Measurements from ENCODE around the gene GHRHR.

DNA sequence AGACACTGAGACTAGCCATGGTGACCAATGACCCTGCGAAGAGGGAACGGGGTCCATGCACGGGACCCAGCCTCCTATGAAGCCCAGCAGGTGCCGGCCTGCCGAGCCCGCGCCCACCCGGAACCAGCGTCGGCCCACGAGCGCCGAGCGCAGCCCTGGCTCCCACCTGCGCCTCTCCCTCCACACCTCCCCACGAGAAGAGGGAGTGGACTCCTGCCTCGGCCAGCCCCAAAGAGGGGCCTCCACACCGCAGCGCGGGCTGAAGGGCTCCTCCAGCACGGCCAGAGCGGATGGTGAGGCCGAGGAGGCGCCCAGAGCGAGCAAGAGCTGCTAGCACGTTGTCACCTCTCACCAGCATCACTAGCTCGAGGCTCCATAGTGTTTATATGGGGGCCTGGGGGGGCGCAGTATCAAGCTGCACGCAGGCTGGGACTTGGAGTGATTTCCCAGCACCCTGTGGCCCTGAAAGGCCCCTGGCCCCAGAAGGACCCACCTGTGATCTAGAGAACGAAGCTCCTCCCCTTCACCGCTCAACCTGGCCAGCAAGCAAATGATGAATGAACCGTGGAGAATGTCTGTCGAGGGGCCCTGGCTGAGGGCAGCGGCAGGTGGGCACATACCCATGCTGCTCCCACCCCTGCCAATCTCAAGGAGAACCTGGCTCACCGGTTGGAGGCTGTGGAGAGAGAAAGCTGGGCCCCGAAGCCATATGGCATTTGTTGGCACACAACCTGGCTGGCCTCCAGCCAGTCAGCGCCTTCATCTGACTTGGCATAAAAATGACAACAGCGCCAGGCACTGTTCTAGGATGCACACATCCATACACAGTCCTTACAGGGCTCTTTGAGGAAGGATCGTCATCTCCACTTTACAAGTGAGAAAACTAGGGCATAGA is 30.7 kb downstream of the GHRHR start:
- TF ChIP-seq, protein P1, sequence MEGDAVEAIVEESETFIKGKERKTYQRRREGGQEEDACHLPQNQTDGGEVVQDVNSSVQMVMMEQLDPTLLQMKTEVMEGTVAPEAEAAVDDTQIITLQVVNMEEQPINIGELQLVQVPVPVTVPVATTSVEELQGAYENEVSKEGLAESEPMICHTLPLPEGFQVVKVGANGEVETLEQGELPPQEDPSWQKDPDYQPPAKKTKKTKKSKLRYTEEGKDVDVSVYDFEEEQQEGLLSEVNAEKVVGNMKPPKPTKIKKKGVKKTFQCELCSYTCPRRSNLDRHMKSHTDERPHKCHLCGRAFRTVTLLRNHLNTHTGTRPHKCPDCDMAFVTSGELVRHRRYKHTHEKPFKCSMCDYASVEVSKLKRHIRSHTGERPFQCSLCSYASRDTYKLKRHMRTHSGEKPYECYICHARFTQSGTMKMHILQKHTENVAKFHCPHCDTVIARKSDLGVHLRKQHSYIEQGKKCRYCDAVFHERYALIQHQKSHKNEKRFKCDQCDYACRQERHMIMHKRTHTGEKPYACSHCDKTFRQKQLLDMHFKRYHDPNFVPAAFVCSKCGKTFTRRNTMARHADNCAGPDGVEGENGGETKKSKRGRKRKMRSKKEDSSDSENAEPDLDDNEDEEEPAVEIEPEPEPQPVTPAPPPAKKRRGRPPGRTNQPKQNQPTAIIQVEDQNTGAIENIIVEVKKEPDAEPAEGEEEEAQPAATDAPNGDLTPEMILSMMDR (IDR thresholded peaks at IDR 0.05) = no peak
- TF ChIP-seq POLR2A (IDR thresholded peaks at IDR 0.05) = no peak
- no peak for TF ChIP-seq EP300 (IDR thresholded peaks at IDR 0.05)
